Measurements from ENCODE around the gene RAB6A.

DNA sequence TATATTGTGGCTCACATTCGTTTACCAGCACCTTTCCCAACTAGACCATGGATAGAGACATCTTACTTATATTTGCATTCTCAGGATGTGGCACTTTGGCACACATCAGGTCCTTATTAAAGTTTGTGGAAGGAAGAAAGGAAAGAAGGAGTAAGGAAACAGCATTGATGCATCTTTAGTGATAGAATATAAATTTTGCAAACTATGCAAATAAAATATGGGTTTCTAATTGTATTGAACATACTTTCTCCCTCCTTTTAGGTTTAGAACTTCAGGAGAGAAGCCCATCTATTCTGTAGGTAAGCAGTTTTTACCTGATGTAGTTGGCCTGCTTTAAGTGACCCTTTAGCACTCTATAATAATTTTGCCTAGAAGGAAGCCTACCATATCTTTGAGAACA, 47.2 kb upstream of the RAB6A start:
- TF ChIP-seq, protein P1, sequence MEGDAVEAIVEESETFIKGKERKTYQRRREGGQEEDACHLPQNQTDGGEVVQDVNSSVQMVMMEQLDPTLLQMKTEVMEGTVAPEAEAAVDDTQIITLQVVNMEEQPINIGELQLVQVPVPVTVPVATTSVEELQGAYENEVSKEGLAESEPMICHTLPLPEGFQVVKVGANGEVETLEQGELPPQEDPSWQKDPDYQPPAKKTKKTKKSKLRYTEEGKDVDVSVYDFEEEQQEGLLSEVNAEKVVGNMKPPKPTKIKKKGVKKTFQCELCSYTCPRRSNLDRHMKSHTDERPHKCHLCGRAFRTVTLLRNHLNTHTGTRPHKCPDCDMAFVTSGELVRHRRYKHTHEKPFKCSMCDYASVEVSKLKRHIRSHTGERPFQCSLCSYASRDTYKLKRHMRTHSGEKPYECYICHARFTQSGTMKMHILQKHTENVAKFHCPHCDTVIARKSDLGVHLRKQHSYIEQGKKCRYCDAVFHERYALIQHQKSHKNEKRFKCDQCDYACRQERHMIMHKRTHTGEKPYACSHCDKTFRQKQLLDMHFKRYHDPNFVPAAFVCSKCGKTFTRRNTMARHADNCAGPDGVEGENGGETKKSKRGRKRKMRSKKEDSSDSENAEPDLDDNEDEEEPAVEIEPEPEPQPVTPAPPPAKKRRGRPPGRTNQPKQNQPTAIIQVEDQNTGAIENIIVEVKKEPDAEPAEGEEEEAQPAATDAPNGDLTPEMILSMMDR (IDR thresholded peaks at IDR 0.05; ENCODE audit: insufficient read depth, low read length), result no peak
- no peak for TF ChIP-seq SPI1 (IDR thresholded peaks at IDR 0.05; ENCODE audit: borderline replicate concordance, low read depth)
- TF ChIP-seq POLR2AphosphoS5 (IDR thresholded peaks at IDR 0.05; ENCODE audit: low read depth), result no peak

Measured in HL-60 (cell line).